GM12878 (cell line): Measurements from ENCODE around the gene ANGPTL4. TPM values are rescaled to one million over a fixed set of nuclear protein-coding genes. Genes with fewer than 3 reads are reported as not detected.

ENCODE experiments used
- ATAC-seq: fragments of 200-7000 bp; cut with Tn5 transposase; 3 replicates; pipeline ENCODE4 v1.9.1; 2020; ENCODE audit warnings: mild to moderate bottlenecking, moderate library complexity
- BruUV-seq: library from RNA; stranded (reverse); fragments of 400-500 nt; replicated peaks from 2 replicates; lab custom pipeline; 2021; lab: Mats Ljungman, UMichigan
- CTCF ChIA-PET: fragments of 300-600 bp; sonication (Branson Sonifier 250); formaldehyde crosslinking; extraction: SDS; loops from one replicate; lab custom pipeline; 2021; ENCODE audit warnings: inconsistent platforms; lab: Yijun Ruan, JAX
- POLR2A ChIA-PET: fragments of 350-600 bp; formaldehyde crosslinking; extraction: SDS; loops from one replicate; lab custom pipeline; 2021; ENCODE audit warnings: inconsistent platforms; lab: Charles Lee
- RAD21 ChIA-PET: fragments of 300-600 bp; sonication (Branson Sonifier 250); formaldehyde crosslinking; loops from one replicate; lab custom pipeline; 2023; ENCODE audit warnings: antibody characterized with exemption; ENCODE audit not compliant: unreplicated experiment; lab: Charles Lee
- SMC1A ChIA-PET: fragments of 300-600 bp; sonication (Branson Sonifier 250); formaldehyde crosslinking; loops from one replicate; lab custom pipeline; 2023; ENCODE audit not compliant: unreplicated experiment, uncharacterized antibody; lab: Charles Lee
- DNase-seq: peaks from one replicate; pipeline ENCODE4 v3.0.0-alpha.2; 2011; ENCODE audit warnings: low read depth, low spot score
- FAIRE-seq: peaks from 3 replicates; lab custom pipeline; 2011; peaks lifted over from hg19 to GRCh38; lab: Jason Lieb, UNC
- H2AFZ ChIP-seq: 2 replicates; pipeline ENCODE4 v1.6.0; 2011; ENCODE audit warnings: low read depth, low read length, control low read depth; ENCODE audit not compliant: control insufficient read depth
- H3K27ac ChIP-seq: 2 replicates; pipeline ENCODE4 v1.5.1; 2011; ENCODE audit warnings: control low read depth; ENCODE audit not compliant: control insufficient read depth, insufficient read depth
- H3K27me3 ChIP-seq, 2 experiments: replicated peaks in 1 of 2; 2 replicates each; pipeline versions ENCODE4 v1.6.0 to v1.6.1; 2011; ENCODE audit warnings: low read length in 1 of 2; ENCODE audit not compliant: control insufficient read depth in 2 of 2, insufficient read depth in 2 of 2
- H3K36me3 ChIP-seq, 2 experiments: 2 replicates each; pipeline ENCODE4 v1.5.1; 2011; ENCODE audit warnings: low read length in 1 of 2; ENCODE audit not compliant: control insufficient read depth in 2 of 2, insufficient read depth in 2 of 2
- H3K4me1 ChIP-seq: 2 replicates; pipeline ENCODE4 v1.6.1; 2011; ENCODE audit warnings: mild to moderate bottlenecking, low read length, moderate library complexity, mixed read lengths; ENCODE audit not compliant: control insufficient read depth, insufficient read depth
- H3K4me2 ChIP-seq: 2 replicates; pipeline ENCODE4 v1.6.0; 2011; ENCODE audit warnings: control low read depth; ENCODE audit not compliant: control insufficient read depth, insufficient read depth
- H3K4me3 ChIP-seq: fragments of 200-600 bp; sonication (generic); 2 replicates; pipeline ENCODE4 v1.5.1; 2016
- H3K79me2 ChIP-seq: 2 replicates; pipeline ENCODE4 v1.6.0; 2011; ENCODE audit warnings: low read length; ENCODE audit not compliant: control insufficient read depth, insufficient read depth
- H3K9ac ChIP-seq: 2 replicates; pipeline ENCODE4 v1.8.0; 2011; ENCODE audit warnings: low read length, control low read depth, mixed read lengths; ENCODE audit not compliant: control insufficient read depth, insufficient read depth
- H3K9me3 ChIP-seq: replicated peaks from 3 replicates; pipeline ENCODE4 v1.5.1; 2011; ENCODE audit warnings: mild to moderate bottlenecking, low read length; ENCODE audit not compliant: control insufficient read depth, insufficient read depth
- H4K20me1 ChIP-seq: 2 replicates; pipeline ENCODE4 v1.6.0; 2011; ENCODE audit not compliant: control insufficient read depth, insufficient read depth
- BACH1 ChIP-seq: fragments of 450-650 bp; IDR thresholded peaks from 2 replicates; pipeline ENCODE4 v1.6.1; 2017; ENCODE audit warnings: mild to moderate bottlenecking, borderline replicate concordance
- BCL3 ChIP-seq: IDR thresholded peaks from 2 replicates; pipeline ENCODE4 v1.6.1; 2011; ENCODE audit warnings: borderline replicate concordance, low read depth, mild to moderate bottlenecking, moderate library complexity, low read length; ENCODE audit not compliant: insufficient read depth, poor library complexity, severe bottlenecking
- CEBPB ChIP-seq, 2 experiments: fragments of 150-350 bp in 1 of 2; IDR thresholded peaks; 2 replicates each; pipeline ENCODE4 v1.6.1; 2012 to 2014; ENCODE audit warnings: low read depth in 2 of 2, low read length in 2 of 2, borderline replicate concordance in 1 of 2, inconsistent platforms in 1 of 2
- CHD2 ChIP-seq: IDR thresholded peaks from 2 replicates; pipeline ENCODE4 v1.6.1; 2011; ENCODE audit warnings: low read depth, low read length, improper control_type of control experiment, borderline replicate concordance
- EGR1 ChIP-seq, 2 experiments: IDR thresholded peaks; 1 replicate in 1 of 2; 2 replicates in 1 of 2; pipeline ENCODE4 v1.6.1; 2011 to 2012; ENCODE audit warnings: low read depth in 2 of 2, low read length in 2 of 2, borderline replicate concordance in 1 of 2, mild to moderate bottlenecking in 1 of 2, moderate library complexity in 1 of 2
- FOXM1 ChIP-seq: IDR thresholded peaks from 2 replicates; pipeline ENCODE4 v1.6.1; 2012; ENCODE audit warnings: low read depth, mild to moderate bottlenecking, inconsistent platforms, low read length, moderate library complexity
- NR2F1 ChIP-seq: fragments of 450-650 bp; conservative IDR thresholded peaks from 2 replicates; pipeline ENCODE4 v1.6.1; 2017; ENCODE audit warnings: mild to moderate bottlenecking
- PML ChIP-seq: IDR thresholded peaks from 2 replicates; pipeline ENCODE4 v1.6.1; 2012; ENCODE audit warnings: low read length, inconsistent platforms
- POLR2A ChIP-seq: IDR thresholded peaks from 2 replicates; pipeline ENCODE4 v1.6.1; 2011; ENCODE audit warnings: low read depth, mild to moderate bottlenecking, low read length
- POLR2AphosphoS2 ChIP-seq: IDR thresholded peaks from 2 replicates; pipeline ENCODE4 v1.6.1; 2011; ENCODE audit warnings: low read depth, mild to moderate bottlenecking, low read length, improper control_type of control experiment, moderate library complexity
- POLR2AphosphoS5 ChIP-seq: IDR thresholded peaks from 2 replicates; pipeline ENCODE4 v1.6.1; 2011; ENCODE audit warnings: mild to moderate bottlenecking, low read length, inconsistent platforms
- RAD21 ChIP-seq: IDR thresholded peaks from 2 replicates; pipeline ENCODE4 v1.6.1; 2011; ENCODE audit warnings: mild to moderate bottlenecking, low read depth, low read length, moderate library complexity; ENCODE audit not compliant: insufficient read depth
- SPI1 ChIP-seq: IDR thresholded peaks from 2 replicates; pipeline ENCODE4 v1.6.1; 2011; ENCODE audit warnings: low read depth, mild to moderate bottlenecking, low read length, moderate library complexity, borderline replicate concordance; ENCODE audit not compliant: insufficient read depth
- TCF7 ChIP-seq: IDR thresholded peaks from 2 replicates; pipeline ENCODE4 v1.6.1; 2014; ENCODE audit warnings: antibody characterized with exemption, borderline replicate concordance
- WGBS: methylation state at CpG from one replicate; pipeline ENCODE4 v1.1.6; 2016; ENCODE audit warnings: low lambda C conversion rate; ENCODE audit not compliant: insufficient replicate concordance, insufficient coverage; ENCODE audit errors: missing lambda C conversion rate; 5-methylcytosine and 5-hydroxymethylcytosine counted together
- in situ Hi-C: fragments of 300-500 bp; cut with MboI; formaldehyde crosslinking; loops from 9 replicates; pipeline ENCODE4 v1.14.3; 2018; ENCODE audit warnings: mixed read lengths
- intact Hi-C: fragments of 100-400 bp; cut with micrococcal nuclease; formaldehyde crosslinking; loops from one replicate; pipeline ENCODE4 v1.14.2; 2022; ENCODE audit not compliant: unreplicated experiment
- polyA plus RNA-seq, 11 experiments: library from polyadenylated mRNA; depleted of rRNA in 4 of 11; unstranded in 6 of 11; stranded (reverse) in 5 of 11; fragments of >200 nt; fragmentation: Nextera tagmentation in 4 of 11; fragmentation: Illumina TruSeq in 1 of 11; extraction: Ambion mirVana in 4 of 11; extraction: Trizol in 1 of 11; gene quantifications; 1 replicate in 1 of 11; 2 replicates in 10 of 11; pipeline versions ENCODE4 v1.2.1 to v1.2.3, GENCODE V29; 2011 to 2016; ENCODE audit warnings: inconsistent platforms in 2 of 11, missing spikeins in 2 of 11, low read depth in 1 of 11
- total RNA-seq, 4 experiments: library from RNA; depleted of rRNA in 3 of 4; stranded (reverse); fragments of >200 nt in 3 of 4; fragmentation: Illumina TruSeq in 1 of 4; extraction: Trizol in 1 of 4; gene quantifications; 2 replicates each; pipeline versions ENCODE4 v1.2.1 to v1.2.3, GENCODE V29; 2013 to 2021
- TF ChIP-seq, protein P1 (sequence below), 3 experiments: IDR thresholded peaks in 2 of 3; conservative IDR thresholded peaks in 1 of 3; 2 replicates each; pipeline ENCODE4 v1.5.1; 2011; ENCODE audit warnings: low read depth in 3 of 3, low read length in 3 of 3, mild to moderate bottlenecking in 3 of 3, control low read depth in 2 of 3, moderate library complexity in 2 of 3, inconsistent platforms in 1 of 3, mixed read lengths in 1 of 3; ENCODE audit not compliant: control insufficient read depth in 2 of 3, insufficient read depth in 1 of 3; ENCODE audit errors: extremely low read depth in 1 of 3

ANGPTL4 gene
- total and polyA plus RNA-seq, 10 of the 15 experiments (the other 5 are each of a cell fraction or from before 2014, with no cell fraction given) = 0.45 TPM; not detected in 9

GRCh38 chr19:8324186-8325050 lies 39.5 kb upstream of the ANGPTL4 start:
- Histone ChIP-seq H4K20me1 (no peaks in the 10 kb centered on the region), H3K27me3 (no peaks in the 10 kb centered on the region), H3K4me3 (no peak overlapping the region), H2AFZ (no peak overlapping the region), H3K9me3 (no peaks in the 10 kb centered on the region), H3K36me3 (peaks cover 5 to 10% of the 10 kb centered on the region in 2 experiments), H3K4me2 (peak overlapping the region; percentile 9; the same call in 1 of the 2 replicates), H3K4me1 (peaks cover 21% of the 10 kb centered on the region), H3K79me2 (peaks cover 36% of the 10 kb centered on the region), H3K27ac (no peak overlapping the region), H3K9ac (no peak overlapping the region)
- CTCF ChIA-PET = interaction anchor here (0.7 kb wide), 1 partner anchor 20 kb away, joined by 3 read pairs; no protein-coding TSS in a partner anchor
- in situ Hi-C loops (no loop called here), intact Hi-C loops (loop anchor here (5.0 kb wide), 1 partner anchor 57 kb away; no protein-coding TSS in a partner anchor)
- DNase-seq (no peak), ATAC-seq (peak; percentile 9), FAIRE-seq (no peak)
- BruUV-seq = no TSS peak
- RAD21 ChIA-PET = no interaction called here
- SMC1A ChIA-PET = no interaction called here
- peak; percentile 29 for TF ChIP-seq BCL3
- TF ChIP-seq, protein P1, sequence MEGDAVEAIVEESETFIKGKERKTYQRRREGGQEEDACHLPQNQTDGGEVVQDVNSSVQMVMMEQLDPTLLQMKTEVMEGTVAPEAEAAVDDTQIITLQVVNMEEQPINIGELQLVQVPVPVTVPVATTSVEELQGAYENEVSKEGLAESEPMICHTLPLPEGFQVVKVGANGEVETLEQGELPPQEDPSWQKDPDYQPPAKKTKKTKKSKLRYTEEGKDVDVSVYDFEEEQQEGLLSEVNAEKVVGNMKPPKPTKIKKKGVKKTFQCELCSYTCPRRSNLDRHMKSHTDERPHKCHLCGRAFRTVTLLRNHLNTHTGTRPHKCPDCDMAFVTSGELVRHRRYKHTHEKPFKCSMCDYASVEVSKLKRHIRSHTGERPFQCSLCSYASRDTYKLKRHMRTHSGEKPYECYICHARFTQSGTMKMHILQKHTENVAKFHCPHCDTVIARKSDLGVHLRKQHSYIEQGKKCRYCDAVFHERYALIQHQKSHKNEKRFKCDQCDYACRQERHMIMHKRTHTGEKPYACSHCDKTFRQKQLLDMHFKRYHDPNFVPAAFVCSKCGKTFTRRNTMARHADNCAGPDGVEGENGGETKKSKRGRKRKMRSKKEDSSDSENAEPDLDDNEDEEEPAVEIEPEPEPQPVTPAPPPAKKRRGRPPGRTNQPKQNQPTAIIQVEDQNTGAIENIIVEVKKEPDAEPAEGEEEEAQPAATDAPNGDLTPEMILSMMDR (IDR thresholded peaks at IDR 0.05 in 2 of 3, conservative IDR thresholded peaks at IDR 0.05 in 1 of 3; ENCODE audit: control insufficient read depth in 2 of 3, extremely low read depth in 1 of 3, insufficient read depth in 1 of 3, low read depth in 3 of 3, low read length in 3 of 3) = peak in 1 of 3 experiments; percentile 16; a peak in 1 of 6 replicates
- 0 out of 2 replicates have a peak, but pooled peaks have one; percentile 19 for TF ChIP-seq PML
- TF ChIP-seq POLR2AphosphoS2 = peak; percentile 74; the same call in 1 of the 2 replicates
- peak; percentile 25; the same call in 1 of the 2 replicates for TF ChIP-seq POLR2AphosphoS5
- peak; percentile 10; the same call in 1 of the 2 replicates for TF ChIP-seq RAD21
- peak; percentile 43; the same call in 1 of the 2 replicates for TF ChIP-seq SPI1
- TF ChIP-seq POLR2A = peak; percentile 87
- peak in 1 of 2 experiments; percentile 53; a peak in 1 of 3 replicates for TF ChIP-seq EGR1 (IDR thresholded peaks at IDR 0.05; ENCODE audit: borderline replicate concordance in 1 of 2, low read depth in 2 of 2, low read length in 2 of 2)
- TF ChIP-seq FOXM1 = peak; percentile 47; the same call in 1 of the 2 replicates
- no peak for TF ChIP-seq CEBPB (IDR thresholded peaks at IDR 0.05; ENCODE audit: borderline replicate concordance in 1 of 2, low read depth in 2 of 2, low read length in 2 of 2)
- 0 out of 2 replicates have a peak, but pooled peaks have one; percentile 16 for TF ChIP-seq NR2F1
- 0 out of 2 replicates have a peak, but pooled peaks have one; percentile 14 for TF ChIP-seq BACH1
- TF ChIP-seq TCF7 = no peak
- no peak for TF ChIP-seq CHD2
- POLR2A ChIA-PET = interaction anchor here (0.6 kb wide), 2 partner anchors 38 to 368 kb away, joined by 4 to 5 read pairs; no protein-coding TSS in a partner anchor
- 57% methylated on average over 13 of the region's 17 CpGs for WGBS
